CD4-positive, alpha-beta T cell treated with Interleukin-2 at 100 ng/mL for 4 hours (primary cell): Measurements from ENCODE around the gene SLC38A10.

ENCODE experiments used
- DNase-seq: peaks from one replicate; pipeline ENCODE4 v3.0.0-alpha.2; 2020; ENCODE audit warnings: low spot score

SLC38A10 gene

GRCh38 chr17:81330884-81331245 is 35.8 kb upstream of the SLC38A10 start:
- no peak for DNase-seq

DNA sequence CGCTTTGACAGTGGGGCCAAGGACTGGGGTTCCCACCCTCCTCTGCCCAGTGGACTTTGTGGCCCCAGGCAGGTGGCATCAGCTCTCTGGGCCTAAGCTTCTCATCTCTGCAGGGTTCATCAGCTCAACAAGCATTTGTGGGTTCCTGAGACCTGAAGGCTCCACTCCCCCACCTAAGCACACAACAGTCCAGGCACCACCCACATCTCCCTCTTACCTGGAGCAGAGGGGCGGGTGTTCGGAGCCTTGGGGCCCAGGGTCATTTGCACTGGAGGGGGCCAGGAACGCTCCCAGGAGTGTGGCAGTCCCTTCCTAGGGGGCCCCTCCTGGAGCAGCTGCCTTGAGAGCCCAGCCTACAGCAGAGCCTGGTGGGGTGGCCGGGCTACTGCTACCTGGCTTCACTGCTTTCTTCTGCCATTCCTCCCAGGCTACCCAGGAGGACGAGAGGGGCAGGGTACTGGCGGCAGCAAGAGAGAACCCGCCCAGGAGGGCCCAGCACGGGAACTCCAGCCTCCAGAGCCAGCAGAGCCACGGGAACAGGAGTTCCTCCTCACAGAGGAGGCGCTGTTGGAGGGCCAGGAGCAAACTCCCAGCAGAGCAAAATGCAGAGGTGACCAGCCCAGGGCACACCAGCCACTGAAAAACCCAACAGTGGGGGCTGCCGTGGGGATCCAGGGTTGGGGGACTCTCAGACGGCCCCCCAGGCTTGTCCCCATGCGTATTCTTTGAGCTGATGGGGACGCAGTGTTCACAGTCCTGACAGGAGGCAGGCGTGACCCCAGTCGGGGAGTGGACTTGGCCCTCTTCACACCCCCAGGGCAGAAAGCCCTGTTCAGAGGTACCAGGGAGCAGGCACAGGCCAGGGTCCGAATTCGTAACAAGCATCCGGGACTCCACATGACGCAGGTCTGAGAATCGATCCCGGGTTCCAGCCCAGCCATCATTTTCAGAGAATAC is 35.1 kb upstream of the SLC38A10 start:
- no peak for DNase-seq

- DNase-seq = no peak
These were observed 34.1 kb upstream of the SLC38A10 start for GRCh38 chr17:81328978-81329926.

- DNase-seq = no peak
These were observed 33.4 kb upstream of the SLC38A10 start for GRCh38 chr17:81328489-81328888.

GRCh38 chr17:81325714-81326358 is 30.7 kb upstream of the SLC38A10 start:
- DNase-seq = no peak

DNA sequence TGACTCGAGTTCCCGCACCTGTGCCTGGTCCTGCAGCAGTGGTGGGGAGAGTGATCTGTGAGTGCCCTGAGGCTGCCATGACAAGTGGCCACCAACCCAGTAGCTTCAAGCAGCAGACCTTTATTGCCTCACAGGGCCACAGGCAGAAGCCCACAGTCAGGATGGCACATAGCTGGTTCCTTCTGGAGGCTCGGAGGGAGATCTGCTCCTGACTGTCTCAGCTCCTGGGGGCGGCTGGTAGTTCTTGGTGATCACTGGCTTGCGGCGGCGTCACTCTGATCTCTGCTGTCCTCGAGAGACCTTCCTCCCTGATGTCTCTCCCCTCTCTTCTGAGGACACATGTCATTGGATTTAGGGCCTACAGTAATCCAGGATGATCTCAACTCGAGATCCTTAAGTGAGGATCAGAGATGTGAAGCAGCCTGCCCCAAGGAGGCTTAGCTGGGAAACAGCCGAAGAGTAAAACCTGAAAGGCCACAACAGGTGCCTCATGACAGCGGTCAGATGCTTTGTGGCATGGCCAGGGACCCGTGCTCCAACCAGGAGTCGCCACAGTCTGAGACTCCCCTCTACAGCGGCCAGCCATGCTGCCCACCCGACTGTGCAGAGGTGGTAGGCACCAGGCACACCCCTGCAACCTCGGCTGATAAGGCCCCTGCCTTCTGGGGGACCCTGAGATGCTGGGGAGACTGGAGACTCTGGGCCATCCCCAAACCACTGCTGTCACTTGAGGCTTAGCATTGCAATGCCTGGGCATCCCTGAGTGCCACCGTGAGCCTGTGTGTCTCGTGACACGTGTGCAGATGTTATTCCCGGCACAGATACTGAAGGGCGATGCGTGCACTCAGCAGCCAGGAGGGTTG is 30.0 kb upstream of the SLC38A10 start:
- DNase-seq = no peak

DNA sequence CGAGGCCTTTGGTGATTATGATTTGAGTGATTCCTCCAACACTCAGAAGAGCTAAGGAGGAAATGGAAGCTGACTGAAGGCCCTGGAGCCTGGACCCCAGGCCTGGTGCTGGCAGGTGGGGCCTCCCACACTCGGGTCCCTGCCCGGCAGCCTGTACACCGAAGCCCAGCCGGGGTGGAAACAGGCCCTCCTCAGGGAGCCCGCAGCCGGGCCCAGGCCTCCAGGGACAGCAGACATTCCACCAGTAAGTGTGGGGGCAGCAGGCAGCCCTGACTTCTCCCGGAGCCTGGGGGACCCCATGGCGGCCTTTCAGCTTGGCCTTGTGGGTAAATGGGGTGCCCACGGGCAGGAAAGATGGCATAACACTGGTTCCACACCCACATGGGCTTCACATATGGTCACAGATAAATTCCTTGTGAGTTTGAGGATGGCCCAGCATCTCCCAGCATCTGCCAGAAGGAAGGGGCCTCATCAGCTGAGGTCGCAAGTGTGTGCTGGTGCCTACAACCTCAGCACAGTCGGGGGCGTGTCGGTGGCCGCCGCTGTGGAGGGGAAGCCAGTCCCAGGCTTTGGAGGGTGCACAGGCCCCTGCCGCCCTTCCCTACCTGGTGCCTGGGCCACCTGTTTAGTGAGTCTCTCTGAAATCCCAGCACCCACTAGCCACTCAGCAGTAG is 29.2 kb upstream of the SLC38A10 start:
- DNase-seq = no peak

GRCh38 chr17:81323411-81323868 is 28.3 kb upstream of the SLC38A10 start:
- DNase-seq = no peak

GRCh38 chr17:81323083-81323369 is 27.9 kb upstream of the SLC38A10 start:
- DNase-seq = no peak

- DNase-seq = peak; percentile 27
These were observed 27.4 kb upstream of the SLC38A10 start for GRCh38 chr17:81322271-81323082.

DNA sequence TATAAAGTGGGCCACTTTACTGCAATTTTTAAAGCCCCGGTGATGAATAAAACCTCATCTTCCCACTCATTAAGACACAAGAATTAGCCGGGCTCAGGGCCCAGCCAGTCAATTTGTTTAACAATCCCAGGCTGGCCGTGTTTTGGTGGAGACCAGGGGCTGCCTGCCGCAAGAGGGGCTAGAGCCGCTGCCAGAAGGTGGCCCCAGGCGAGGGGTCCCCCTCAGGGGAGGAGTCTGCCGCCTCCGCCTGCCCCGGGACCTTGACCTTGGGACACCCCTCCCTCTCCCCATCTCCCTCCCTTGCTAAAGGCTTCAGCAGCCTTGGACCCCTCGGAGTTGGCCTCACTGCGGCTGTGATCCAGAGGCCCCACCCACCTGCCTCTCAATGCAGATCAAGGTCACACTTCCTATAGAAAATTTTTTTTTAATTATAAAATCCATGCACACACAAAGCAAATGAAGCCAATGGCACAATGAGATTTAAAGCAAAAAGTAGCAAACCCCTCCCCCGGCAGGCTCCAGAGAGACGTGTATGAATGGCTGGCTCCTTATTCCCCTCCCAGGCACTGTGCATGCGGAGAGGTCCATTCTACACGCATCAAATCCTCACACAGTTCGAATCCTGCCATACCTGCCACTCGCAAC is 23.0 kb upstream of the SLC38A10 start:
- DNase-seq = no peak

- DNase-seq = no peak
These were observed 22.4 kb upstream of the SLC38A10 start for GRCh38 chr17:81317530-81317821.

DNA sequence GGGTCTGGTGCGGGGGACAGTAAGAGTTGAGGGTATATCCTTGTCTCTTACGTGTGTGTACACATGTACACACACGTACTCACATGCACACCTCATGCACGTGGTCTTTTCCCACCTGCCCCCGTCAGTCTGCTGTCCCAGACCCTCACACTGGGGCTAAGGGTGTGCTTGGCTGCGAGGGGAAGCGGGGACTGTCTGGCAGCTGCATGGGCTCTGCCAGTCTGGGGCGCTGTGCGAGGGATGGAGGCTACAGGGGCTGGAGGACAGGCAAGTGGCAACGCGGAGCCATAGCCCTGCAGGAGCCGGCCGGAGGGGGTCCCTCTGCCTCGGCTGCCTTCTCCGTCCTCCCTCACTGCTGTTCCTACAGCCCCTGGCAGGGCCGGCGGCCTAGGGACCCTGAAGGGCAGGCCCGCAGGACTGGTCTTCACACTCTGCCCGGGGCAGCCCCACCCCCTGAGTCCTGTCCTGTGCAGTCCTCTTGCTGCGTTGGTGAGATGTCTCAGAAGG is 20.8 kb upstream of the SLC38A10 start:
- DNase-seq = no peak

DNA sequence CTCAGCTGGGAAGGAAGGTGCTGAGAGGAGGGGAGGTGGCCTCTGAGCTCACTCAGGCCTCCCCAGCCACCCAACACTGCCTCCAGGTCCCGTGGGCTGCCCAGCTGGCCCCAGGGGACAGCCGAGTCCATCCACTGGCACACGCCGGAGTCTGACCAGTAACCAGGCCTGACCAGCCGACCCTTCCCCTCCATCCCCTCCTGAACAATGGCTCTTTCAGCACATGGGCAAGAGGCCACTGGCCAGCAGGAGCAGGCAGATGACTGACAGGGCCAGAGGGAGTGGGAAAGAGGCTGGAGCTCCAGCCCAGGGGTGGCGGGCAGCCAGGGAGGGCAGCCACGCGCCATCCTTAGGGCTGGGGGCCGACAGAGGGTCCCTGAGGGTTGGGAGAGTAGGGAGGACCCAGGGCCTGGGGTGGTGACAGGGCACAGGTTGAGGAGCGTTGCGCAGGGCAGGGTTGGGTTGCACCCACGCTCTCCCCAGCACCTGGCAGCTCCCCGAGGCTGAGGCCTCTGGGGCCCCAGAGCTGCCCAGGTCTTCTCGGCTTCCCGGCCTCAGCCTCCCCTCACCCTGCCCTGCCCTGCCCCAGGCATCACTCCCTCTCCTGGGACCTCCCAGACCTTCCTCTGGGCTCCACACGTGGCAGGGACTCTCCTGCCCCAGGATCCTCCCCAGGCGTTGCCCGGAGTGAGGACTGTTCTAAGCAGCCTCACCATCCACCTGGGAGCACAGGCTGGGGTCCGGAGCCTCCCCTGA is 20.2 kb upstream of the SLC38A10 start:
- DNase-seq = no peak

DNA sequence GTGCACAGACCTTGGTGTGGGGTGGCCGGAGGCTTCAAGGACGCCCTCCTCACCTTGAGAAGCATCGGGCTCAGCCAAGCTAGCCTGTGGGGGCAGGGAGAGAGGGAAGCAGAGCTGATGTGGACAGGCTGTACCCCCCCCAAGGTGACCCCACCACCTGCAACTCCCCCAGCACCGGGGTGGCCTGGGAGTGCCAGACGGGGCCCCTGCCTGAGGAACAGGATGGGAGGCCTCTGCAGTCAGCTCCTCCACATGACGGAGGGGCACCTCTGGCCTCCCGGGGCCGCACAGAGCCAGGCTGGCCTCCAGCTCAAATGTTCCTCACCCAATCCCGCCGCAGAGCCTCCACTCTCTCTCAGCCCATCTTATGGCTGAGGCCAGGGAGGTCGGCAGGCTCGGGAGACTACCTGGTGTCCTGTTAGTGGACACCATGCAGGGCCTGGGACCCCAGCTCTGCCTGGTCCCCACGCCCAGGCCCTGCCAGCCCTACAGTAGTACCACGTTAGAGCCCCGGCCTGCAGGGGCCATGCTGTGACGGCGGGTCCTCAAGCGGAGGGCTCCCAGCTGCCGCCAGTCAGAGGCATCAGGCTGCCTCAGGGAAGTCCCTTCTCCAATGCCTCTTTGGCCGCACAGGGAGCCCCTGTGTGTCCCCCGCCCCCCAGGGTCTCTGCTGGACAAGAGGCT is 19.4 kb upstream of the SLC38A10 start:
- no peak for DNase-seq

DNA sequence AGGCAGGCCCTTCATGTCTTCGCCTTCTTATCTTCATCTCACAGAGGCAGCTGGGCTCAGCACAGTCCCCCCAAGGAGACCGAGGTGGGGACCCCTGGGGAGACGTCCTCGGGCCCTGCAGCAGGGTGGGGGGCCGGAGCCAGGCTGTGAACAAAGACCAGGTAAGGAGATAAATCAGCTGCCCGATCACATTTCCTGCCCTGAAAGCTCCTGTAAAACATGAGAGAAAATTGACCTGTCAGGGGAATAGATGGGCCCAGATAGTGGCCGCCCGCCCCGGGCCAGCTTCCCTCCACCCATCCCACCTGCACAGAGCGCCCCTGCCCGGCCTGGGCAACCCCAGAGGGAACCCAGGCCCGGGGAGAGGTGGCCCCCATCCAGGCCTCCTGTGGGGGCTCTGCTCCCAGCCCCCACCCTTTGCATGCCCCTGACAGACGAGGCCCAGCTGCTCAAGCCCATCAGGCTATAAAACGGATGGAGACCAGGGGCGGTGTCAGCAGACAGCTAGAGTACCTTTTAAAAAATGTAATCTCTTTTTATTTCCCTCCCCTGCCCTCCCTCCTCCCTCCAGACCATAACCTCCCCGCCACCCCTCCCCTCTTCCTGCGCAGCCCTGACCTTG is 18.8 kb upstream of the SLC38A10 start:
- DNase-seq = no peak

GRCh38 chr17:81312624-81313325 is 17.7 kb upstream of the SLC38A10 start:
- no peak for DNase-seq
